HG02970 (cell line): ENCODE results near the gene CYP4F3.
"Not testable (repeated sequence)": the region's sequence is repeated elsewhere in the genome, so short reads cannot be mapped to it uniquely, and the experiment has no call there.

Source experiments
- ATAC-seq: cut with Tn5 transposase; IDR thresholded peaks from one replicate; pipeline ENCODE4 v1.9.1; 2021; ENCODE audit warnings: mild to moderate bottlenecking, moderate library complexity, moderate number of reproducible peaks; ENCODE audit not compliant: unreplicated experiment, low FRiP score

CYP4F3 gene

GRCh38 chr19:15640294-15640903, at the start of gene CYP4F3:
Gene CYP4F3, plus strand, starts transcription at chr19:15640897. Its CDS starts 519 bp downstream, at chr19:15641416.
- ATAC-seq: no peak

GRCh38 chr19:15591796-15592195, 48.9 kb upstream of the CYP4F3 start:
- no peak for ATAC-seq

GRCh38 chr19:15592506-15592905, 48.2 kb upstream of the CYP4F3 start:
- not testable (repeated sequence) for ATAC-seq

GRCh38 chr19:15593766-15594165, 46.9 kb upstream of the CYP4F3 start:
- not testable (repeated sequence) for ATAC-seq

- no peak for ATAC-seq
Measured at GRCh38 chr19:15595069-15595468, 45.6 kb upstream of the CYP4F3 start.

GRCh38 chr19:15607978-15608925, 32.4 kb upstream of the CYP4F3 start:
- ATAC-seq: not testable (repeated sequence)

- no peak for ATAC-seq
Measured at GRCh38 chr19:15609261-15609660, 31.4 kb upstream of the CYP4F3 start.

- ATAC-seq: no peak
Measured at GRCh38 chr19:15612342-15612741, 28.4 kb upstream of the CYP4F3 start.

- ATAC-seq: no peak
Measured at GRCh38 chr19:15613338-15613737, 27.4 kb upstream of the CYP4F3 start.

- no peak for ATAC-seq
Measured at GRCh38 chr19:15614507-15615379, 26.0 kb upstream of the CYP4F3 start, which contains the start of gene CYP4F8. Gene CYP4F8, plus strand, starts transcription at chr19:15615218. Its CDS starts 399 bp downstream, at chr19:15615617.

GRCh38 chr19:15615526-15615925, 25.2 kb upstream of the CYP4F3 start:
- ATAC-seq: no peak

- no peak for ATAC-seq
Measured at GRCh38 chr19:15616183-15616582, 24.5 kb upstream of the CYP4F3 start.

GRCh38 chr19:15616627-15617270, 23.9 kb upstream of the CYP4F3 start:
- no peak for ATAC-seq

GRCh38 chr19:15618321-15618720, 22.4 kb upstream of the CYP4F3 start:
- ATAC-seq: no peak

GRCh38 chr19:15621801-15622200, 18.9 kb upstream of the CYP4F3 start:
- ATAC-seq: no peak

GRCh38 chr19:15622991-15623390, 17.7 kb upstream of the CYP4F3 start:
- ATAC-seq: no peak

GRCh38 chr19:15623711-15624318, 16.9 kb upstream of the CYP4F3 start:
- no peak for ATAC-seq

- ATAC-seq: no peak
Measured at GRCh38 chr19:15628236-15629002, 12.3 kb upstream of the CYP4F3 start.
